GM12892 (cell line): ENCODE data around the gene EIF1B.

Experiments
- POLR2A ChIP-seq: IDR thresholded peaks from 2 replicates; pipeline ENCODE4 v1.6.1; 2011; ENCODE audit warnings: low read depth, low read length, control low read depth
- POLR2AphosphoS5 ChIP-seq: IDR thresholded peaks from 2 replicates; pipeline ENCODE4 v1.6.1; 2011; ENCODE audit warnings: low read depth, low read length, control low read depth
- TAF1 ChIP-seq: IDR thresholded peaks from 2 replicates; pipeline ENCODE4 v1.6.1; 2011; ENCODE audit warnings: low read depth, mild to moderate bottlenecking, control low read depth, low read length, borderline replicate concordance

- TF ChIP-seq TAF1 (no peak), POLR2AphosphoS5 (no peak), POLR2A (no peak)
These were observed 48.9 kb downstream of the EIF1B start for GRCh38 chr3:40358454-40358853.
